GM21529 (cell line): Measurements from ENCODE around the gene HIVEP2.

Source experiments
- ATAC-seq: cut with Tn5 transposase; IDR thresholded peaks from one replicate; pipeline ENCODE4 v1.9.1; 2021; ENCODE audit not compliant: unreplicated experiment

Gene HIVEP2

GRCh38 chr6:142892254-142893021 lies 52.5 kb downstream of the HIVEP2 start:
- no peak for ATAC-seq

GRCh38 chr6:142891454-142891853 lies 53.5 kb downstream of the HIVEP2 start:
- no peak for ATAC-seq

GRCh38 chr6:142888456-142888855 lies 56.5 kb downstream of the HIVEP2 start:
- ATAC-seq, result no peak

- no peak for ATAC-seq
Measured at GRCh38 chr6:142887517-142887916, 57.5 kb downstream of the HIVEP2 start.

- ATAC-seq, result peak; percentile 82
Measured at GRCh38 chr6:142886431-142887170, 58.4 kb downstream of the HIVEP2 start.

GRCh38 chr6:142885182-142885867 lies 59.7 kb downstream of the HIVEP2 start:
- peak; percentile 74 for ATAC-seq

GRCh38 chr6:142884214-142885035 lies 60.6 kb downstream of the HIVEP2 start:
- ATAC-seq, result no peak

GRCh38 chr6:142883011-142883410 lies 62.0 kb downstream of the HIVEP2 start:
- ATAC-seq, result no peak

- ATAC-seq, result no peak
Measured at GRCh38 chr6:142881761-142882160, 63.2 kb downstream of the HIVEP2 start.

- ATAC-seq, result no peak
Measured at GRCh38 chr6:142881290-142881689, 63.7 kb downstream of the HIVEP2 start.

GRCh38 chr6:142880201-142880600 lies 64.8 kb downstream of the HIVEP2 start:
- no peak for ATAC-seq

GRCh38 chr6:142879527-142879926 lies 65.4 kb downstream of the HIVEP2 start:
- no peak for ATAC-seq

- ATAC-seq, result peak; percentile 36
Measured at GRCh38 chr6:142879076-142879475, 65.9 kb downstream of the HIVEP2 start.

- peak; percentile 59 for ATAC-seq
Measured at GRCh38 chr6:142878407-142878806, 66.6 kb downstream of the HIVEP2 start.

- ATAC-seq, result no peak
Measured at GRCh38 chr6:142874676-142875075, 70.3 kb downstream of the HIVEP2 start.

- no peak for ATAC-seq
Measured at GRCh38 chr6:142872376-142872775, 72.6 kb downstream of the HIVEP2 start.

- peak; percentile 98 for ATAC-seq
Measured at GRCh38 chr6:142871910-142872331, 73.1 kb downstream of the HIVEP2 start.

- ATAC-seq, result no peak
Measured at GRCh38 chr6:142870787-142871415, 74.1 kb downstream of the HIVEP2 start.

GRCh38 chr6:142868917-142869316 lies 76.1 kb downstream of the HIVEP2 start:
- no peak for ATAC-seq
